H1 (cell line): ENCODE measurements around the gene PSME4.

Experiments used
- POLR2A ChIP-seq, 2 experiments: IDR thresholded peaks; 1 replicate in 1 of 2; 2 replicates in 1 of 2; pipeline ENCODE4 v1.6.1; 2011; ENCODE audit warnings: low read depth in 2 of 2, low read length in 2 of 2, mild to moderate bottlenecking in 2 of 2; ENCODE audit errors: control extremely low read depth in 1 of 2
- POLR2AphosphoS5 ChIP-seq: IDR thresholded peaks from 2 replicates; pipeline ENCODE4 v1.6.1; 2011; ENCODE audit warnings: low read depth, low read length
- TAF1 ChIP-seq: IDR thresholded peaks from 2 replicates; pipeline ENCODE4 v1.6.1; 2011; ENCODE audit warnings: mild to moderate bottlenecking, low read depth, low read length
- TF ChIP-seq, protein P1 (sequence below), 3 experiments: IDR thresholded peaks; 1 replicate in 2 of 3; 2 replicates in 1 of 3; pipeline versions ENCODE4 v1.5.1 to v1.6.1; 2011; ENCODE audit warnings: low read length in 3 of 3, mild to moderate bottlenecking in 3 of 3, inconsistent platforms in 2 of 3, low read depth in 1 of 3, moderate library complexity in 1 of 3; ENCODE audit not compliant: insufficient read depth in 1 of 3; ENCODE audit errors: control extremely low read depth in 1 of 3
- TF ChIP-seq, protein P2 (sequence below): IDR thresholded peaks from 2 replicates; pipeline ENCODE4 v1.6.1; 2012; ENCODE audit warnings: inconsistent platforms

DNA sequence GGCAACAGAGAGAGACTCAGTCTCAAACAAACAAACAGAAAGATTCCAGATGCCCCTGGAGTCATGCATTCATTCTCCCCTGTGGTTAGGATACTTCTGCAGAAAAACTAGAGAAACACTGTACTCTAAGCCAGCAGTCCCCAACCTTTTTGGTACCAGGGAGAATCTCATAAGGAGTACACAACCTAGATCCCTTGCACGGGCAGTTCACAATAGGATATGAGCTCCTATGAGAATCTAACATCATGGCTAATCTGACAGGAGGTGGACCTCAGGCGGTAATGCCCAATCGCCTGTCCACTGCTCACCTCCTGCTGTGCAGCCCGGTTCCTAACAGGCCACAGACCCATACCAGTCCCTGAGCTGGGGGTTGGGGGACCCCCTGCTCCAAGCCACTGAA, 18.3 kb downstream of the PSME4 start:
- TF ChIP-seq TAF1 (no peak), POLR2A (IDR thresholded peaks at IDR 0.05; ENCODE audit: control extremely low read depth in 1 of 2, low read depth in 2 of 2, low read length in 2 of 2) (no peak), POLR2AphosphoS5 (no peak)
- TF ChIP-seq, protein P1, sequence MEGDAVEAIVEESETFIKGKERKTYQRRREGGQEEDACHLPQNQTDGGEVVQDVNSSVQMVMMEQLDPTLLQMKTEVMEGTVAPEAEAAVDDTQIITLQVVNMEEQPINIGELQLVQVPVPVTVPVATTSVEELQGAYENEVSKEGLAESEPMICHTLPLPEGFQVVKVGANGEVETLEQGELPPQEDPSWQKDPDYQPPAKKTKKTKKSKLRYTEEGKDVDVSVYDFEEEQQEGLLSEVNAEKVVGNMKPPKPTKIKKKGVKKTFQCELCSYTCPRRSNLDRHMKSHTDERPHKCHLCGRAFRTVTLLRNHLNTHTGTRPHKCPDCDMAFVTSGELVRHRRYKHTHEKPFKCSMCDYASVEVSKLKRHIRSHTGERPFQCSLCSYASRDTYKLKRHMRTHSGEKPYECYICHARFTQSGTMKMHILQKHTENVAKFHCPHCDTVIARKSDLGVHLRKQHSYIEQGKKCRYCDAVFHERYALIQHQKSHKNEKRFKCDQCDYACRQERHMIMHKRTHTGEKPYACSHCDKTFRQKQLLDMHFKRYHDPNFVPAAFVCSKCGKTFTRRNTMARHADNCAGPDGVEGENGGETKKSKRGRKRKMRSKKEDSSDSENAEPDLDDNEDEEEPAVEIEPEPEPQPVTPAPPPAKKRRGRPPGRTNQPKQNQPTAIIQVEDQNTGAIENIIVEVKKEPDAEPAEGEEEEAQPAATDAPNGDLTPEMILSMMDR (IDR thresholded peaks at IDR 0.05; ENCODE audit: control extremely low read depth in 1 of 3, insufficient read depth in 1 of 3, low read depth in 1 of 3, low read length in 3 of 3) = no peak
- TF ChIP-seq, protein P2, sequence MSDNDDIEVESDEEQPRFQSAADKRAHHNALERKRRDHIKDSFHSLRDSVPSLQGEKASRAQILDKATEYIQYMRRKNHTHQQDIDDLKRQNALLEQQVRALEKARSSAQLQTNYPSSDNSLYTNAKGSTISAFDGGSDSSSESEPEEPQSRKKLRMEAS = no peak
